Superior temporal gyrus (tissue), 1 donor: ENCODE measurements around the gene TMEM151A.
"Not testable (repeated sequence)": the region's sequence is repeated elsewhere in the genome, so short reads cannot be mapped to it uniquely, and the experiment has no call there.

Experiments used
- DNase-seq: peaks from one replicate; pipeline ENCODE4 v3.0.0-alpha.2; 2016; ENCODE audit errors: extremely low spot score

Gene TMEM151A

GRCh38 chr11:66291706-66292542 lies at the start of gene TMEM151A:
Gene TMEM151A, plus strand, starts transcription at chr11:66291894. Its CDS starts 120 bp downstream, at chr11:66292014.
- DNase-seq: no peak

- no peak for DNase-seq
Measured at GRCh38 chr11:66242095-66242765, 49.5 kb upstream of the TMEM151A start.

GRCh38 chr11:66243782-66244535 lies 47.7 kb upstream of the TMEM151A start:
- no peak for DNase-seq

- no peak for DNase-seq
Measured at GRCh38 chr11:66247295-66247694, 44.4 kb upstream of the TMEM151A start.

- DNase-seq: no peak
Measured at GRCh38 chr11:66247801-66248200, 43.9 kb upstream of the TMEM151A start.

- no peak for DNase-seq
Measured at GRCh38 chr11:66248903-66249302, 42.8 kb upstream of the TMEM151A start.

GRCh38 chr11:66251809-66252208 lies 39.9 kb upstream of the TMEM151A start:
- peak; percentile 12 for DNase-seq

- not testable (repeated sequence) for DNase-seq
Measured at GRCh38 chr11:66253081-66253480, 38.6 kb upstream of the TMEM151A start.

- DNase-seq: no peak
Measured at GRCh38 chr11:66258473-66258893, 33.2 kb upstream of the TMEM151A start.

GRCh38 chr11:66259225-66259624 lies 32.5 kb upstream of the TMEM151A start:
- no peak for DNase-seq

GRCh38 chr11:66259956-66260355 lies 31.7 kb upstream of the TMEM151A start:
- no peak for DNase-seq

GRCh38 chr11:66261578-66261977 lies 30.1 kb upstream of the TMEM151A start:
- DNase-seq: no peak

- DNase-seq: no peak
Measured at GRCh38 chr11:66262191-66262590, 29.5 kb upstream of the TMEM151A start.

- DNase-seq: no peak
Measured at GRCh38 chr11:66262696-66263095, 29.0 kb upstream of the TMEM151A start.

- no peak for DNase-seq
Measured at GRCh38 chr11:66263231-66263630, 28.5 kb upstream of the TMEM151A start.

GRCh38 chr11:66263785-66264184 lies 27.9 kb upstream of the TMEM151A start:
- no peak for DNase-seq

GRCh38 chr11:66264383-66264782 lies 27.3 kb upstream of the TMEM151A start:
- DNase-seq: no peak

- DNase-seq: no peak
Measured at GRCh38 chr11:66264914-66265313, 26.8 kb upstream of the TMEM151A start.

GRCh38 chr11:66265531-66266377 lies 25.9 kb upstream of the TMEM151A start:
- DNase-seq: no peak

- no peak for DNase-seq
Measured at GRCh38 chr11:66266378-66267038, 25.2 kb upstream of the TMEM151A start.

GRCh38 chr11:66267039-66267378 lies 24.7 kb upstream of the TMEM151A start:
- no peak for DNase-seq
